Neuronal stem cell (in vitro differentiated cells): ENCODE results near the gene CLASRP.
A peak's percentile ranks its signal among the peaks of the same experiment; 100 is the strongest.

Experiments used
- DNase-seq: peaks from one replicate; pipeline ENCODE4 v3.0.0-alpha.2; 2013; ENCODE audit warnings: low spot score
- H2AFZ ChIP-seq: one replicate; pipeline ENCODE4 v1.6.1; 2013; ENCODE audit warnings: mild to moderate bottlenecking, low read length, inconsistent platforms
- H2AK5ac ChIP-seq: 2 replicates; pipeline ENCODE4 v1.6.1; 2013; ENCODE audit warnings: low read depth, mild to moderate bottlenecking, inconsistent platforms, low read length, moderate library complexity, mixed read lengths
- H2BK120ac ChIP-seq: 2 replicates; pipeline ENCODE4 v1.6.1; 2013; ENCODE audit warnings: low read depth, mild to moderate bottlenecking, inconsistent platforms, low read length, moderate library complexity, mixed read lengths
- H2BK12ac ChIP-seq: one replicate; pipeline ENCODE4 v1.6.1; 2013; ENCODE audit warnings: low read length, inconsistent platforms
- H2BK15ac ChIP-seq: 2 replicates; pipeline ENCODE4 v1.6.1; 2013; ENCODE audit warnings: mild to moderate bottlenecking, low read length, inconsistent platforms, mixed read lengths
- H2BK5ac ChIP-seq: one replicate; pipeline ENCODE4 v1.6.1; 2013; ENCODE audit warnings: inconsistent platforms, mild to moderate bottlenecking, low read length, moderate library complexity
- H3K14ac ChIP-seq: one replicate; pipeline ENCODE4 v1.6.1; 2013; ENCODE audit warnings: low read length, inconsistent platforms
- H3K18ac ChIP-seq: 2 replicates; pipeline ENCODE4 v1.6.1; 2013; ENCODE audit warnings: low read length, inconsistent platforms
- H3K23ac ChIP-seq: 2 replicates; pipeline ENCODE4 v1.6.1; 2013; ENCODE audit warnings: low read depth, mild to moderate bottlenecking, mixed read lengths, low read length, inconsistent platforms; ENCODE audit not compliant: poor library complexity
- H3K27ac ChIP-seq: replicated peaks from 3 replicates; pipeline ENCODE4 v1.5.1; 2013; ENCODE audit warnings: low read length, inconsistent platforms
- H3K27me3 ChIP-seq, 3 experiments: 2 replicates each; pipeline ENCODE4 v1.6.1; 2013; ENCODE audit warnings: low read length in 3 of 3, mild to moderate bottlenecking in 2 of 3, inconsistent platforms in 1 of 3, low read depth in 1 of 3, mixed read lengths in 1 of 3, moderate library complexity in 1 of 3; ENCODE audit not compliant: control insufficient read depth in 3 of 3, insufficient read depth in 3 of 3
- H3K36me3 ChIP-seq, 2 donors: replicated peaks in 1 of 2; 2 replicates each; pipeline ENCODE4 v1.6.1; 2013; ENCODE audit warnings: low read length in 2 of 2; ENCODE audit not compliant: control insufficient read depth in 2 of 2, insufficient read depth in 2 of 2
- H3K4ac ChIP-seq: 2 replicates; pipeline ENCODE4 v1.6.1; 2013; ENCODE audit warnings: inconsistent platforms, mild to moderate bottlenecking, low read length, moderate library complexity
- H3K4me1 ChIP-seq, 2 donors: 1 replicate in 1 of 2; 2 replicates in 1 of 2; pipeline ENCODE4 v1.6.1; 2013; ENCODE audit warnings: low read length in 2 of 2, low read depth in 1 of 2; ENCODE audit not compliant: control insufficient read depth in 2 of 2, insufficient read depth in 1 of 2
- H3K4me2 ChIP-seq: one replicate; pipeline ENCODE4 v1.6.1; 2013; ENCODE audit warnings: mild to moderate bottlenecking, low read length, inconsistent platforms; ENCODE audit not compliant: insufficient read depth, poor library complexity, severe bottlenecking
- H3K4me3 ChIP-seq, 2 donors: 2 replicates each; pipeline ENCODE4 v1.5.1; 2013; ENCODE audit warnings: low read length in 2 of 2, mild to moderate bottlenecking in 2 of 2, inconsistent platforms in 1 of 2, moderate library complexity in 1 of 2
- H3K79me1 ChIP-seq: one replicate; pipeline ENCODE4 v1.6.1; 2013; ENCODE audit warnings: low read depth, mild to moderate bottlenecking, inconsistent platforms, low read length, moderate library complexity
- H3K9ac ChIP-seq: one replicate; pipeline ENCODE4 v1.6.1; 2013; ENCODE audit warnings: mild to moderate bottlenecking, low read depth, low read length, inconsistent platforms; ENCODE audit not compliant: poor library complexity
- H3K9me3 ChIP-seq, 2 donors: replicated peaks in 1 of 2; 2 replicates each; pipeline versions ENCODE3 to v1.6.1; 2013; ENCODE audit warnings: low read length in 2 of 2, mild to moderate bottlenecking in 2 of 2, inconsistent platforms in 1 of 2, low read depth in 1 of 2, mixed read lengths in 1 of 2, moderate library complexity in 1 of 2; ENCODE audit not compliant: control insufficient read depth in 2 of 2, insufficient read depth in 1 of 2
- H4K8ac ChIP-seq: one replicate; pipeline ENCODE4 v1.6.1; 2013; ENCODE audit warnings: low read depth, mild to moderate bottlenecking, inconsistent platforms, low read length, moderate library complexity
- H4K91ac ChIP-seq: one replicate; pipeline ENCODE4 v1.6.1; 2013; ENCODE audit warnings: low read length, low read depth, mild to moderate bottlenecking, inconsistent platforms; ENCODE audit not compliant: poor library complexity
- WGBS, 2 donors: extraction: QIAGEN DNeasy Blood & Tissue Kit; methylation state at CpG; one replicate each; pipeline ENCODE4 v1.1.7; 2013; ENCODE audit warnings: missing lambda C conversion rate in 2 of 2, mixed read lengths in 1 of 2; ENCODE audit not compliant: insufficient read length in 2 of 2, insufficient replicate concordance in 1 of 2; ENCODE audit errors: extremely low coverage in 2 of 2; 5-methylcytosine and 5-hydroxymethylcytosine counted together

Gene CLASRP

GRCh38 chr19:45071969-45072790 lies 33.3 kb downstream of the CLASRP start:
- H2BK12ac ChIP-seq = no peak overlapping the region
- no peak overlapping the region for H3K27ac ChIP-seq

GRCh38 chr19:45074744-45075300 lies 36.0 kb downstream of the CLASRP start:
- no peak overlapping the region for H3K27ac ChIP-seq
- peaks cover 5 to 27% (median 20%) of the 10 kb centered on the region in 3 experiments for H3K27me3 ChIP-seq
- no peak overlapping the region for H2BK15ac ChIP-seq
- H2AFZ ChIP-seq = peak overlapping the region; percentile 58
- H3K9ac ChIP-seq = no peak overlapping the region
- no peak overlapping the region for H3K4ac ChIP-seq
- no peak overlapping the region for H2BK120ac ChIP-seq
- H3K4me1 ChIP-seq = peaks cover 8 to 10% of the 10 kb centered on the region in 2 donors
- no CpG with 5 or more reads among the region's 11 CpGs for WGBS, 2 donors
- H3K79me1 ChIP-seq = peaks cover 5% of the 10 kb centered on the region
- H3K23ac ChIP-seq = no peak overlapping the region
- peak; percentile 20 for DNase-seq
- H2BK12ac ChIP-seq = no peak overlapping the region
- H3K36me3 ChIP-seq = peaks cover 8 to 18% of the 10 kb centered on the region in 2 donors
- H3K18ac ChIP-seq = no peak overlapping the region
- H2BK5ac ChIP-seq = no peak overlapping the region
- no peak overlapping the region for H3K4me3 ChIP-seq
- H3K4me2 ChIP-seq = no peak overlapping the region
- no peaks in the 10 kb centered on the region for H3K9me3 ChIP-seq
- no peak overlapping the region for H3K14ac ChIP-seq
- no peak overlapping the region for H4K8ac ChIP-seq
- no peak overlapping the region for H4K91ac ChIP-seq
- H2AK5ac ChIP-seq = peak overlapping the region; percentile 73

More at GRCh38 chr19:45071969-45072790, 33.3 kb downstream of the CLASRP start:
- Histone ChIP-seq H2BK5ac (no peak overlapping the region), H3K4me3 (no peak overlapping the region), H3K14ac (no peak overlapping the region), H3K36me3 (peaks cover 24 to 42% of the 10 kb centered on the region in 2 donors), H2BK15ac (no peak overlapping the region), H3K79me1 (peaks cover 6% of the 10 kb centered on the region), H2AK5ac (no peak overlapping the region), H3K27me3 (peaks cover 5 to 24% (median 16%) of the 10 kb centered on the region in 3 experiments), H3K4me1 (peaks cover 6 to 10% of the 10 kb centered on the region in 2 donors), H3K23ac (peak overlapping the region; percentile 80), H4K91ac (no peak overlapping the region), H2BK120ac (no peak overlapping the region), H3K9ac (no peak overlapping the region), H3K9me3 (no peaks in the 10 kb centered on the region), H3K18ac (no peak overlapping the region), H3K4me2 (no peak overlapping the region), H2AFZ (no peak overlapping the region), H4K8ac (no peak overlapping the region), H3K4ac (no peak overlapping the region)
- no CpG with 5 or more reads among the region's 34 CpGs for WGBS, 2 donors
- no peak for DNase-seq

GRCh38 chr19:45075301-45076028 lies 36.6 kb downstream of the CLASRP start:
- Histone ChIP-seq H3K18ac (peak overlapping the region; percentile 74), H4K8ac (no peak overlapping the region)

More at GRCh38 chr19:45075301-45076028, 36.6 kb downstream of the CLASRP start:
- no peak overlapping the region for H3K4ac ChIP-seq
- H3K36me3 ChIP-seq = peaks cover 3 to 11% of the 10 kb centered on the region in 2 donors
- H2BK15ac ChIP-seq = peak overlapping the region; percentile 96
- no peak overlapping the region for H2BK5ac ChIP-seq
- peak overlapping the region; percentile 73 for H2AK5ac ChIP-seq
- H2AFZ ChIP-seq = peak overlapping the region; percentile 86
- peak overlapping the region; percentile 77 for H3K4me2 ChIP-seq
- peak overlapping the region; percentile 98 for H3K23ac ChIP-seq
- no peak overlapping the region for H3K27ac ChIP-seq
- no peaks in the 10 kb centered on the region for H3K9me3 ChIP-seq
- peaks cover 5 to 27% (median 20%) of the 10 kb centered on the region in 3 experiments for H3K27me3 ChIP-seq
- peak overlapping the region; percentile 58 for H2BK12ac ChIP-seq
- peak overlapping the region; percentile 60 for H3K9ac ChIP-seq
- WGBS, 2 donors = no CpG with 5 or more reads among the region's 26 CpGs
- DNase-seq = no peak
- H3K14ac ChIP-seq = no peak overlapping the region
- peaks cover 6% of the 10 kb centered on the region for H3K79me1 ChIP-seq
- H4K91ac ChIP-seq = no peak overlapping the region
- H3K4me3 ChIP-seq = peak overlapping the region in 1 of 2 donors; percentile 69
- no peak overlapping the region for H2BK120ac ChIP-seq
- peaks cover 13 to 14% of the 10 kb centered on the region in 2 donors for H3K4me1 ChIP-seq
